Central memory CD8-positive, alpha-beta T cell (primary cell): ENCODE data around the gene GABRG3.
"Not testable (repeated sequence)": the region's sequence is repeated elsewhere in the genome, so short reads cannot be mapped to it uniquely, and the experiment has no call there.

Source experiments
- ATAC-seq: fragments of 150-1000 bp; cut with Tn5 transposase; replicated peaks from 2 replicates; pipeline ENCODE4 v1.10.0; 2022; ENCODE audit warnings: mild to moderate bottlenecking, moderate FRiP score, moderate number of reproducible peaks; ENCODE audit not compliant: poor library complexity, severe bottlenecking; ENCODE audit errors: extremely low read depth
- DNase-seq, 2 donors: peaks; one replicate each; pipeline ENCODE4 v3.0.0; 2021; ENCODE audit warnings: low spot score in 2 of 2
- H3K27ac Mint-ChIP-seq: one replicate; pipeline ENCODE4 v1.8.0; 2022; ENCODE audit warnings: low read depth, mild to moderate bottlenecking, moderate library complexity, mixed read lengths
- H3K27me3 Mint-ChIP-seq: one replicate; pipeline ENCODE4 v1.8.0; 2022; ENCODE audit warnings: mixed read lengths
- H3K36me3 Mint-ChIP-seq: one replicate; pipeline ENCODE4 v1.8.0; 2022; ENCODE audit warnings: mild to moderate bottlenecking, moderate library complexity, mixed read lengths; ENCODE audit not compliant: insufficient read depth
- H3K4me1 Mint-ChIP-seq: one replicate; pipeline ENCODE4 v1.8.0; 2022; ENCODE audit warnings: mixed read lengths
- H3K4me3 Mint-ChIP-seq: one replicate; pipeline ENCODE4 v1.8.0; 2022; ENCODE audit warnings: mild to moderate bottlenecking, moderate library complexity, mixed read lengths
- H3K9me3 Mint-ChIP-seq: one replicate; pipeline ENCODE4 v1.8.0; 2022; ENCODE audit warnings: mixed read lengths

The GABRG3 gene

GRCh38 chr15:26954403-26954802 lies 16.6 kb upstream of the GABRG3 start:
- Mint-ChIP-seq H3K27me3 (no peaks in the 10 kb centered on the region), H3K4me3 (no peak overlapping the region), H3K9me3 (peaks cover 14% of the 10 kb centered on the region), H3K27ac (no peak overlapping the region), H3K36me3 (peaks cover 2% of the 10 kb centered on the region), H3K4me1 (no peaks in the 10 kb centered on the region)
- no peak for ATAC-seq
- no peak for DNase-seq

- Mint-ChIP-seq H3K36me3 (no peaks in the 10 kb centered on the region), H3K9me3 (no peaks in the 10 kb centered on the region), H3K4me1 (no peaks in the 10 kb centered on the region), H3K27me3 (no peaks in the 10 kb centered on the region), H3K4me3 (no peak overlapping the region), H3K27ac (no peak overlapping the region)
- DNase-seq: no peak
- no peak for ATAC-seq
Measured at GRCh38 chr15:26967719-26968269, 3.2 kb upstream of the GABRG3 start.

- no peak overlapping the region for H3K27ac Mint-ChIP-seq
- no peaks in the 10 kb centered on the region for H3K36me3 Mint-ChIP-seq
- H3K27me3 Mint-ChIP-seq: no peaks in the 10 kb centered on the region
- H3K4me1 Mint-ChIP-seq: no peaks in the 10 kb centered on the region
- H3K9me3 Mint-ChIP-seq: no peaks in the 10 kb centered on the region
- DNase-seq: no peak
- ATAC-seq: no peak
- H3K4me3 Mint-ChIP-seq: no peak overlapping the region
Measured at GRCh38 chr15:26968806-26969205, 2.2 kb upstream of the GABRG3 start.

- no peak overlapping the region for H3K27ac Mint-ChIP-seq
- H3K36me3 Mint-ChIP-seq: no peaks in the 10 kb centered on the region
- DNase-seq (no peak), ATAC-seq (no peak)
- H3K4me3 Mint-ChIP-seq: no peak overlapping the region
- H3K4me1 Mint-ChIP-seq: no peaks in the 10 kb centered on the region
- no peaks in the 10 kb centered on the region for H3K27me3 Mint-ChIP-seq
- H3K9me3 Mint-ChIP-seq: no peaks in the 10 kb centered on the region
Measured at GRCh38 chr15:26971271-26972018, 464 bp downstream of the GABRG3 start.

GRCh38 chr15:26972636-26973035 lies 1.7 kb downstream of the GABRG3 start:
- Mint-ChIP-seq H3K4me3 (no peak overlapping the region), H3K36me3 (no peaks in the 10 kb centered on the region), H3K27ac (no peak overlapping the region), H3K27me3 (no peaks in the 10 kb centered on the region), H3K9me3 (peaks cover 6% of the 10 kb centered on the region), H3K4me1 (no peaks in the 10 kb centered on the region)
- DNase-seq: no peak
- ATAC-seq: no peak

- H3K27ac Mint-ChIP-seq: no peak overlapping the region
- H3K9me3 Mint-ChIP-seq: peaks cover 12% of the 10 kb centered on the region
Measured at GRCh38 chr15:26974120-26974780, 3.3 kb downstream of the GABRG3 start.

GRCh38 chr15:26981492-26981891 lies 10.5 kb downstream of the GABRG3 start:
- DNase-seq (no peak), ATAC-seq (no peak)
- Mint-ChIP-seq H3K36me3 (no peaks in the 10 kb centered on the region), H3K9me3 (peaks cover 17% of the 10 kb centered on the region), H3K27ac (no peak overlapping the region), H3K4me3 (no peak overlapping the region), H3K27me3 (no peaks in the 10 kb centered on the region), H3K4me1 (no peaks in the 10 kb centered on the region)

More at GRCh38 chr15:26974120-26974780, 3.3 kb downstream of the GABRG3 start:
- no peaks in the 10 kb centered on the region for H3K4me1 Mint-ChIP-seq
- no peak overlapping the region for H3K4me3 Mint-ChIP-seq
- no peak for DNase-seq
- ATAC-seq: no peak
- no peaks in the 10 kb centered on the region for H3K27me3 Mint-ChIP-seq
- no peaks in the 10 kb centered on the region for H3K36me3 Mint-ChIP-seq

- no peak overlapping the region for H3K4me3 Mint-ChIP-seq
- H3K4me1 Mint-ChIP-seq: no peaks in the 10 kb centered on the region
- no peaks in the 10 kb centered on the region for H3K27me3 Mint-ChIP-seq
- no peaks in the 10 kb centered on the region for H3K36me3 Mint-ChIP-seq
- H3K27ac Mint-ChIP-seq: no peak overlapping the region
- ATAC-seq (no peak), DNase-seq (no peak)
- peaks cover 12% of the 10 kb centered on the region for H3K9me3 Mint-ChIP-seq
Measured at GRCh38 chr15:26983822-26984221, 12.8 kb downstream of the GABRG3 start.

- no peak for DNase-seq
- no peaks in the 10 kb centered on the region for H3K4me1 Mint-ChIP-seq
- peaks cover 12% of the 10 kb centered on the region for H3K9me3 Mint-ChIP-seq
- ATAC-seq: no peak
- no peaks in the 10 kb centered on the region for H3K27me3 Mint-ChIP-seq
- no peaks in the 10 kb centered on the region for H3K36me3 Mint-ChIP-seq
- H3K27ac Mint-ChIP-seq: no peak overlapping the region
- H3K4me3 Mint-ChIP-seq: no peak overlapping the region
Measured at GRCh38 chr15:26985050-26985449, 14.1 kb downstream of the GABRG3 start.

GRCh38 chr15:26996250-26996649 lies 25.3 kb downstream of the GABRG3 start:
- Mint-ChIP-seq H3K4me3 (no peak overlapping the region), H3K27ac (no peak overlapping the region), H3K9me3 (peaks cover 30% of the 10 kb centered on the region), H3K4me1 (no peaks in the 10 kb centered on the region), H3K36me3 (no peaks in the 10 kb centered on the region), H3K27me3 (no peaks in the 10 kb centered on the region)
- DNase-seq: no peak
- ATAC-seq: no peak

- not testable (repeated sequence) for H3K4me1 Mint-ChIP-seq, ATAC-seq, H3K36me3 Mint-ChIP-seq, H3K4me3 Mint-ChIP-seq, H3K27me3 Mint-ChIP-seq, DNase-seq, H3K27ac Mint-ChIP-seq, H3K9me3 Mint-ChIP-seq
Measured at GRCh38 chr15:27003003-27003402, 32.0 kb downstream of the GABRG3 start.

GRCh38 chr15:27004226-27004625 lies 33.2 kb downstream of the GABRG3 start:
- not testable (repeated sequence) for H3K27me3 Mint-ChIP-seq, H3K36me3 Mint-ChIP-seq, H3K27ac Mint-ChIP-seq, H3K9me3 Mint-ChIP-seq, H3K4me3 Mint-ChIP-seq, ATAC-seq, DNase-seq, H3K4me1 Mint-ChIP-seq
